ENCODE results near the gene TEX264. TPM values are rescaled to one million over a fixed set of nuclear protein-coding genes. Genes with fewer than 3 reads are reported as not detected.

The TEX264 gene
- polyA plus RNA-seq, 3 donors = 57.0 to 68.8 (median 66.4) TPM

- DNase-seq (ENCODE audit: extremely low read depth in 1 of 11, low read depth in 9 of 11, low spot score in 4 of 11) = peak; percentile 42 to 92 (median 84)
Measured at GRCh38 chr3:51706788-51707731, 36.0 kb downstream of the TEX264 start, which contains the start of gene GRM2. GRM2 (plus strand) TSS chr3:51707068; CDS start chr3:51708984, 1,916 bp downstream.

GRCh38 chr3:51708216-51708845 is 37.3 kb downstream of the TEX264 start:
- no peak for DNase-seq (ENCODE audit: extremely low read depth in 1 of 11, low read depth in 9 of 11, low spot score in 4 of 11)

DNA sequence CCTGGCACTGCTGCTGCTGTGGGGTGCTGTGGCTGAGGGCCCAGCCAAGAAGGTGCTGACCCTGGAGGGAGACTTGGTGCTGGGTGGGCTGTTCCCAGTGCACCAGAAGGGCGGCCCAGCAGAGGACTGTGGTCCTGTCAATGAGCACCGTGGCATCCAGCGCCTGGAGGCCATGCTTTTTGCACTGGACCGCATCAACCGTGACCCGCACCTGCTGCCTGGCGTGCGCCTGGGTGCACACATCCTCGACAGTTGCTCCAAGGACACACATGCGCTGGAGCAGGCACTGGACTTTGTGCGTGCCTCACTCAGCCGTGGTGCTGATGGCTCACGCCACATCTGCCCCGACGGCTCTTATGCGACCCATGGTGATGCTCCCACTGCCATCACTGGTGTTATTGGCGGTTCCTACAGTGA is 38.0 kb downstream of the TEX264 start:
- DNase-seq (ENCODE audit: extremely low read depth in 1 of 11, low read depth in 9 of 11, low spot score in 4 of 11) = no peak

- no peak for DNase-seq (ENCODE audit: extremely low read depth in 1 of 11, low read depth in 9 of 11, low spot score in 4 of 11)
Measured at GRCh38 chr3:51709675-51710074, 38.6 kb downstream of the TEX264 start.

- DNase-seq (ENCODE audit: extremely low read depth in 1 of 11, low read depth in 9 of 11, low spot score in 4 of 11) = no peak
Measured at GRCh38 chr3:51710631-51711351, 39.7 kb downstream of the TEX264 start.

GRCh38 chr3:51711352-51712037 is 40.4 kb downstream of the TEX264 start:
- DNase-seq (ENCODE audit: extremely low read depth in 1 of 11, low read depth in 9 of 11, low spot score in 4 of 11) = no peak

DNA sequence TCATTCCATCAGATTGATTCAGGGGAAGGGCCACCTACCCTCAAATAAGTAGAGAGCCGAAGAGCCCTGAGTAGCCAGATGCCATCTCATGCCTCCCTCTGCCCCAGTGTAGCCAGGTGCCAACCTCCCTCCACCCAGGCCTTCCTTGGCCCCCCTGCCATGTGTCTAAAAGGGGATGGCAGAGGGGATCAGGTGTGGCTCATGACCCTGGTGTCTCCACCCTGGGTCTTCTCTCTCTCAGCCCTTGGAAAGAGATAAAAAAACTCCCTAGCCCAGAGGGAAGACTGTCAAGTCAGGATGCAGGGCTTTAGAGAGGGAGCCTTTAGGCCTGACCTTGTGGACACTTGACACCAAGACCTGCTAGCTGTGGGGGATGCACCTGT is 41.0 kb downstream of the TEX264 start:
- DNase-seq (ENCODE audit: extremely low read depth in 1 of 11, low read depth in 9 of 11, low spot score in 4 of 11) = no peak

DNA sequence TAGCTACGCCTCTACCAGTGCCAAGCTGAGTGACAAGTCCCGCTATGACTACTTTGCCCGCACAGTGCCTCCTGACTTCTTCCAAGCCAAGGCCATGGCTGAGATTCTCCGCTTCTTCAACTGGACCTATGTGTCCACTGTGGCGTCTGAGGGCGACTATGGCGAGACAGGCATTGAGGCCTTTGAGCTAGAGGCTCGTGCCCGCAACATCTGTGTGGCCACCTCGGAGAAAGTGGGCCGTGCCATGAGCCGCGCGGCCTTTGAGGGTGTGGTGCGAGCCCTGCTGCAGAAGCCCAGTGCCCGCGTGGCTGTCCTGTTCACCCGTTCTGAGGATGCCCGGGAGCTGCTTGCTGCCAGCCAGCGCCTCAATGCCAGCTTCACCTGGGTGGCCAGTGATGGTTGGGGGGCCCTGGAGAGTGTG is 41.5 kb downstream of the TEX264 start:
- DNase-seq (ENCODE audit: extremely low read depth in 1 of 11, low read depth in 9 of 11, low spot score in 4 of 11) = no peak

GRCh38 chr3:51712963-51713362 is 41.9 kb downstream of the TEX264 start:
- no peak for DNase-seq (ENCODE audit: extremely low read depth in 1 of 11, low read depth in 9 of 11, low spot score in 4 of 11)

- no peak for DNase-seq (ENCODE audit: extremely low read depth in 1 of 11, low read depth in 9 of 11, low spot score in 4 of 11)
Measured at GRCh38 chr3:51715231-51715976, 44.4 kb downstream of the TEX264 start.

GRCh38 chr3:51715977-51716294 is 44.9 kb downstream of the TEX264 start:
- DNase-seq (ENCODE audit: extremely low read depth in 1 of 11, low read depth in 9 of 11, low spot score in 4 of 11) = no peak

- no peak for DNase-seq (ENCODE audit: extremely low read depth in 1 of 11, low read depth in 9 of 11, low spot score in 4 of 11)
Measured at GRCh38 chr3:51716805-51717204, 45.8 kb downstream of the TEX264 start.

- no peak for DNase-seq (ENCODE audit: extremely low read depth in 1 of 11, low read depth in 9 of 11, low spot score in 4 of 11)
Measured at GRCh38 chr3:51717446-51717845, 46.4 kb downstream of the TEX264 start.

- no peak for DNase-seq (ENCODE audit: extremely low read depth in 1 of 11, low read depth in 9 of 11, low spot score in 4 of 11)
Measured at GRCh38 chr3:51717947-51718346, 46.9 kb downstream of the TEX264 start.

GRCh38 chr3:51718547-51719409 is 47.7 kb downstream of the TEX264 start:
- peak in 10 of 11 donors; percentile 3 to 44 (median 26) for DNase-seq (ENCODE audit: extremely low read depth in 1 of 11, low read depth in 9 of 11, low spot score in 4 of 11)

DNA sequence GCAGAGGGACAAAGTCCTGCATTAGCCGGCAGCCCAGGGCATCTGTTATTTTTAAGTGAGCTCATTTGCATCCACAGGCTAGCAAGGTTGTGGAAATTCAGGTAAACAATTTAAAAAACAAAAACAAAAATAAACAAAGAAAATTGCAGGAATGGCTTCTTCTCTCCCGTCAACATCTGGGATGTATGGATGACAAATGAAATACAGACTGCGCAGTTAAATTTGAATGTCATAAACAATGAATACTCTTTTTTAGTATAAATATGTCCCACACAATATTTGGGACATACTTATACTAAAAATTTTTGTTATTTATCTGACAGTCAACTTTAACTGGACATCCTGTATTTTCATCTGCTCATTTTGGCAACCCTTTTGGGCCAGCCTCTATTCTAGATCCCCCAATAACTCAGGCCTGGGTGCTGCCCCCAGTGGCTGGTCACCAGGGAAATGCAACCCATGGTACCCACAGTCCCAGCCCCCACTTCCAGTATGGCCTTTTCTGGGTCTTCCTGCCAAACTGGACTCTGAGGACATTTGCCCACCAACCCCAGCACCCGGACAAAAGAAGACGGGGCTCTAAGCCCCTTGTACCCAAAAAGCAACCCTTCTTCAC is 48.5 kb downstream of the TEX264 start:
- no peak for DNase-seq (ENCODE audit: extremely low read depth in 1 of 11, low read depth in 9 of 11, low spot score in 4 of 11)
